Peyer's patch (tissue), 4 donors: ENCODE measurements around the gene AHCYL2. TPM values are rescaled to one million over a fixed set of nuclear protein-coding genes. Genes with fewer than 3 reads are reported as not detected.

Experiments used
- DNase-seq, 3 donors: peaks; one replicate each; pipeline ENCODE4 v3.0.0-alpha.2; 2017 to 2019
- H3K27ac ChIP-seq, 4 donors: fragments of 200-600 bp; sonication (generic); one replicate each; pipeline ENCODE4 v1.5.1; 2016 to 2019
- H3K27me3 ChIP-seq, 2 donors: fragments of 200-600 bp; sonication (generic); one replicate each; pipeline ENCODE4 v1.5.1; 2019
- H3K36me3 ChIP-seq, 3 donors: fragments of 200-600 bp; sonication (generic); one replicate each; pipeline ENCODE4 v1.5.1; 2016 to 2019
- H3K4me1 ChIP-seq, 4 donors: fragments of 200-600 bp; sonication (generic); one replicate each; pipeline ENCODE4 v1.5.1; 2016 to 2019
- H3K4me3 ChIP-seq, 4 donors: fragments of 200-600 bp; sonication (generic); 1 replicate in 3 of 4; 2 replicates in 1 of 4; pipeline ENCODE4 v1.5.1; 2016 to 2019; ENCODE audit warnings: mild to moderate bottlenecking in 1 of 4
- H3K9me3 ChIP-seq, 4 donors: fragments of 200-600 bp; sonication (generic); one replicate each; pipeline ENCODE4 v1.5.1; 2016 to 2019; ENCODE audit warnings: mild to moderate bottlenecking in 1 of 4
- POLR2A ChIP-seq, 2 donors: fragments of 450-650 bp; IDR thresholded peaks; one replicate each; pipeline ENCODE4 v1.5.1; 2017; ENCODE audit warnings: antibody characterized with exemption in 2 of 2, mild to moderate bottlenecking in 2 of 2, moderate library complexity in 2 of 2
- total RNA-seq, 4 donors: library from RNA; depleted of rRNA; stranded (reverse); fragments of >200 nt; gene quantifications; one replicate each; pipeline ENCODE4 v1.1.0, GENCODE V29; 2016
- TF ChIP-seq, protein P1 (sequence below), 6 experiments: fragments of 450-650 bp in 4 of 6; fragments of 200-600 bp in 2 of 6; sonication (generic) in 1 of 6; IDR thresholded peaks; one replicate each; pipeline ENCODE4 v1.5.1; 2017 to 2019; ENCODE audit warnings: antibody characterized with exemption in 6 of 6, mild to moderate bottlenecking in 3 of 6, moderate library complexity in 1 of 6

Gene AHCYL2
- total RNA-seq, 4 donors from 2014 or later: 37.1 to 186 (median 60.0) TPM

DNA sequence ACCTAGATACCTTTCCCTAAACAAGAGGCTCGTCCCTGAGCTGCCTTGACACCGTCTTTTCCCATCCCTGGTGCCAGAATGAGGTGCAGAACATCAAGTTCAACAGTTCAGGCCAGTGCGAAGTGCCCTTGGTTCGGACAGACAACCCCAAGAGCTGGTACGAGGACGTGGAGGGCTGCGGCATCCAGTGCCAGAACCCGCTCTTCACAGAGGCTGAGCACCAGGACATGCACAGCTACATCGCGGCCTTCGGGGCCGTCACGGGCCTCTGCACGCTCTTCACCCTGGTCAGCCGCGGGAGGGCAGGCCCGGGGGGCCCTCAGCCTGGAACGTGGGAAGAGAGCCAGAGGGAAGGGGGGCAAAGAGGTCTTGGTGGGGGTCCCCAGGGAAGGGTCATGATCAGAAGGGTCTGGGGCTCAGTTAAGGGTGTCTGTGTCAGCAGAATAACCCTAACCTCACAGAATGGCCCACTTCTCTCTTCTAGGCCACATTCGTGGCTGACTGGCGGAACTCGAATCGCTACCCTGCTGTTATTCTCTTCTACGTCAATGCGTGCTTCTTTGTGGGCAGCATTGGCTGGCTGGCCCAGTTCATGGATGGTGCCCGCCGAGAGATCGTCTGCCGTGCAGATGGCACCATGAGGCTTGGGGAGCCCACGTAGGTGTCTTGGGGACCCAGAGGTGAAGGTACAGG lies 19.6 kb upstream of the AHCYL2 start:
- Histone ChIP-seq H3K4me1 (no peaks in the 10 kb centered on the region), H3K4me3 (no peak overlapping the region), H3K27me3 (no peaks in the 10 kb centered on the region), H3K27ac (no peak overlapping the region), H3K9me3 (no peaks in the 10 kb centered on the region), H3K36me3 (no peaks in the 10 kb centered on the region)
- no peak for TF ChIP-seq POLR2A (IDR thresholded peaks at IDR 0.05)
- TF ChIP-seq, protein P1, sequence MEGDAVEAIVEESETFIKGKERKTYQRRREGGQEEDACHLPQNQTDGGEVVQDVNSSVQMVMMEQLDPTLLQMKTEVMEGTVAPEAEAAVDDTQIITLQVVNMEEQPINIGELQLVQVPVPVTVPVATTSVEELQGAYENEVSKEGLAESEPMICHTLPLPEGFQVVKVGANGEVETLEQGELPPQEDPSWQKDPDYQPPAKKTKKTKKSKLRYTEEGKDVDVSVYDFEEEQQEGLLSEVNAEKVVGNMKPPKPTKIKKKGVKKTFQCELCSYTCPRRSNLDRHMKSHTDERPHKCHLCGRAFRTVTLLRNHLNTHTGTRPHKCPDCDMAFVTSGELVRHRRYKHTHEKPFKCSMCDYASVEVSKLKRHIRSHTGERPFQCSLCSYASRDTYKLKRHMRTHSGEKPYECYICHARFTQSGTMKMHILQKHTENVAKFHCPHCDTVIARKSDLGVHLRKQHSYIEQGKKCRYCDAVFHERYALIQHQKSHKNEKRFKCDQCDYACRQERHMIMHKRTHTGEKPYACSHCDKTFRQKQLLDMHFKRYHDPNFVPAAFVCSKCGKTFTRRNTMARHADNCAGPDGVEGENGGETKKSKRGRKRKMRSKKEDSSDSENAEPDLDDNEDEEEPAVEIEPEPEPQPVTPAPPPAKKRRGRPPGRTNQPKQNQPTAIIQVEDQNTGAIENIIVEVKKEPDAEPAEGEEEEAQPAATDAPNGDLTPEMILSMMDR (IDR thresholded peaks at IDR 0.05): no peak
- peak in 1 of 3 donors; percentile 45 for DNase-seq

GRCh38 chr7:129205987-129206785 lies 18.6 kb upstream of the AHCYL2 start:
- Histone ChIP-seq H3K4me3 (no peak overlapping the region), H3K27ac (no peak overlapping the region), H3K27me3 (no peaks in the 10 kb centered on the region), H3K9me3 (no peaks in the 10 kb centered on the region), H3K36me3 (no peaks in the 10 kb centered on the region), H3K4me1 (no peaks in the 10 kb centered on the region)
- no peak for DNase-seq
- TF ChIP-seq, protein P1 (IDR thresholded peaks at IDR 0.05): no peak
- no peak for TF ChIP-seq POLR2A (IDR thresholded peaks at IDR 0.05)

- no peak overlapping the region for H3K4me3 ChIP-seq
- no peaks in the 10 kb centered on the region for H3K9me3 ChIP-seq
- no peaks in the 10 kb centered on the region for H3K4me1 ChIP-seq
- peak in 1 of 3 donors; percentile 29 for DNase-seq
- no peak overlapping the region for H3K27ac ChIP-seq
- H3K27me3 ChIP-seq: no peaks in the 10 kb centered on the region
- no peak for TF ChIP-seq POLR2A (IDR thresholded peaks at IDR 0.05)
- TF ChIP-seq, protein P1 (IDR thresholded peaks at IDR 0.05): no peak
- H3K36me3 ChIP-seq: no peaks in the 10 kb centered on the region
Observed at GRCh38 chr7:129208667-129209066, 16.2 kb upstream of the AHCYL2 start.

GRCh38 chr7:129209067-129209926 lies 15.5 kb upstream of the AHCYL2 start:
- no peak for DNase-seq
- Histone ChIP-seq H3K9me3 (no peaks in the 10 kb centered on the region), H3K36me3 (no peaks in the 10 kb centered on the region), H3K27ac (no peak overlapping the region), H3K4me1 (no peaks in the 10 kb centered on the region), H3K27me3 (no peaks in the 10 kb centered on the region), H3K4me3 (no peak overlapping the region)
- TF ChIP-seq POLR2A (IDR thresholded peaks at IDR 0.05): no peak
- TF ChIP-seq, protein P1 (IDR thresholded peaks at IDR 0.05): no peak

- no peak overlapping the region for H3K27ac ChIP-seq
- peak; percentile 78 to 88 (median 82) for DNase-seq
- H3K27me3 ChIP-seq: no peaks in the 10 kb centered on the region
- no peaks in the 10 kb centered on the region for H3K4me1 ChIP-seq
- no peaks in the 10 kb centered on the region for H3K36me3 ChIP-seq
- no peaks in the 10 kb centered on the region for H3K9me3 ChIP-seq
- H3K4me3 ChIP-seq: no peak overlapping the region
- TF ChIP-seq, protein P1 (IDR thresholded peaks at IDR 0.05): peak; percentile 67 to 85 (median 73)
- no peak for TF ChIP-seq POLR2A (IDR thresholded peaks at IDR 0.05)
Observed at GRCh38 chr7:129210256-129210988, 14.4 kb upstream of the AHCYL2 start.
